Astrocyte (in vitro differentiated cells and primary cell): ENCODE data around the gene MYO16.

Experiments
- CTCF ChIP-seq: IDR thresholded peaks from 2 replicates; pipeline ENCODE4 v1.5.1; 2011; ENCODE audit warnings: low read depth, mild to moderate bottlenecking, inconsistent platforms, low read length, moderate library complexity; ENCODE audit not compliant: insufficient read depth
- EZH2 ChIP-seq: IDR thresholded peaks from 2 replicates; pipeline ENCODE4 v1.6.1; 2012; ENCODE audit warnings: mild to moderate bottlenecking, low read length, inconsistent platforms; ENCODE audit not compliant: insufficient read depth

- TF ChIP-seq CTCF (no peak), EZH2 (no peak)
These were observed 151.9 kb downstream of the MYO16 start for GRCh38 chr13:108781312-108781711.
